ENCODE measurements around the gene TRABD2A. TPM values are rescaled to one million over a fixed set of nuclear protein-coding genes. Genes with fewer than 3 reads are reported as not detected.
"Not testable (repeated sequence)": the region's sequence is repeated elsewhere in the genome, so short reads cannot be mapped to it uniquely, and the experiment has no call there.

TRABD2A gene
- total RNA-seq, 4 donors from 2014 or later: 0.47 to 2.7 (median 1.4) TPM

DNA sequence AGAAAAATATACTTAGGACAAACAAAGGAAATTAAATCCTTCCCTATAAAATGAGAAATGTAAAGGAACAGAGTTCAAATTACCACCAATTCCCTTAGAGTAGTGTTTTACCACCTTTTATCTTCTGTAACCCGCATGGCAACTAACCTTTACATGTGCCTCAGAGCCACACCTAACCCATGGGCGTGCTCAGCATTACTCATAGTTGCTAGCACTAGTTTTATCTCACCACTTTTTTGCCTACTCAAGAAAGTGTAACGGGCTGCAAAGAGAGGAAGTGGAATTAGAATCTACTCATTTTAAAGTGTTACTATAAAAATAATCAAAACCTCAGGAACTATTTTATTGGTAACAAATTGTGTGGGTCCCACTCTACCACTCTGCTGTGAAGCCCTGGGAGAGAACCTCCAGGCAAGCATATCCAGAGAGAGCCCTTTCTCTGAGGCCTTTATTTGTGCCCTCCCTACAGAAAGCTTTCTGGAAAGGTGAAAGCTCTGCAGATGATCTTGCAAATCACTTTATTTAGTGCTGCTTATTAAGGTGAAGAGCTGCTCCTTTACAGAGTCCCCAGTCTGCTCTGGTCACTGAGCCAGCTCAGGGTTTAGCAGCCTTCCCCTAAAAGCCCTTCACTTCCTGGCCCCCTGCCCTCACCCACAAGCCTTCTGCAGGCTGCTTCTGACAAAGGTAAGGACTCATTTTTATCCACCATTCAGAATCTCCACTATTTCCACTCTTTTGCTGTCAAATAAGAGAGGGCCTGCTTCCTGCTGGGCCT is 98.8 kb downstream of the TRABD2A start:
- Histone ChIP-seq H3K4me3 (no peak overlapping the region), H3K36me3 (no peaks in the 10 kb centered on the region), H3K27me3 (no peaks in the 10 kb centered on the region), H3K4me1 (no peaks in the 10 kb centered on the region), H3K9me3 (no peaks in the 10 kb centered on the region), H3K27ac (no peak overlapping the region)
- WGBS, 2 donors (ENCODE audit: low coverage in 1 of 2): 88 to 94% methylated on average over 3 of the region's 3 CpGs
- no peak for ATAC-seq
- TF ChIP-seq POLR2AphosphoS5 (IDR thresholded peaks at IDR 0.05) (no peak), POLR2A (IDR thresholded peaks at IDR 0.05) (no peak), EP300 (IDR thresholded peaks at IDR 0.05) (no peak)
- TF ChIP-seq, protein P1, sequence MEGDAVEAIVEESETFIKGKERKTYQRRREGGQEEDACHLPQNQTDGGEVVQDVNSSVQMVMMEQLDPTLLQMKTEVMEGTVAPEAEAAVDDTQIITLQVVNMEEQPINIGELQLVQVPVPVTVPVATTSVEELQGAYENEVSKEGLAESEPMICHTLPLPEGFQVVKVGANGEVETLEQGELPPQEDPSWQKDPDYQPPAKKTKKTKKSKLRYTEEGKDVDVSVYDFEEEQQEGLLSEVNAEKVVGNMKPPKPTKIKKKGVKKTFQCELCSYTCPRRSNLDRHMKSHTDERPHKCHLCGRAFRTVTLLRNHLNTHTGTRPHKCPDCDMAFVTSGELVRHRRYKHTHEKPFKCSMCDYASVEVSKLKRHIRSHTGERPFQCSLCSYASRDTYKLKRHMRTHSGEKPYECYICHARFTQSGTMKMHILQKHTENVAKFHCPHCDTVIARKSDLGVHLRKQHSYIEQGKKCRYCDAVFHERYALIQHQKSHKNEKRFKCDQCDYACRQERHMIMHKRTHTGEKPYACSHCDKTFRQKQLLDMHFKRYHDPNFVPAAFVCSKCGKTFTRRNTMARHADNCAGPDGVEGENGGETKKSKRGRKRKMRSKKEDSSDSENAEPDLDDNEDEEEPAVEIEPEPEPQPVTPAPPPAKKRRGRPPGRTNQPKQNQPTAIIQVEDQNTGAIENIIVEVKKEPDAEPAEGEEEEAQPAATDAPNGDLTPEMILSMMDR (IDR thresholded peaks at IDR 0.05): no peak

GRCh38 chr2:84779781-84780180 is 101.1 kb downstream of the TRABD2A start:
- Histone ChIP-seq H3K4me1 (no peaks in the 10 kb centered on the region), H3K27me3 (no peaks in the 10 kb centered on the region), H3K36me3 (no peaks in the 10 kb centered on the region), H3K9me3 (peaks cover 0 to 13% (median 0%) of the 10 kb centered on the region in 3 donors), H3K27ac (no peak overlapping the region), H3K4me3 (no peak overlapping the region)
- WGBS, 2 donors (ENCODE audit: low coverage in 1 of 2): 64 to 65% methylated on average over 3 of the region's 3 CpGs
- no peak for TF ChIP-seq POLR2AphosphoS5 (IDR thresholded peaks at IDR 0.05)
- no peak for TF ChIP-seq POLR2A (IDR thresholded peaks at IDR 0.05)
- TF ChIP-seq, protein P1 (IDR thresholded peaks at IDR 0.05): no peak
- no peak for TF ChIP-seq EP300 (IDR thresholded peaks at IDR 0.05)
- no peak for ATAC-seq

- H3K36me3 ChIP-seq: no peaks in the 10 kb centered on the region
- ATAC-seq: no peak
- H3K4me1 ChIP-seq: no peaks in the 10 kb centered on the region
- H3K4me3 ChIP-seq: no peak overlapping the region
- WGBS, 2 donors (ENCODE audit: low coverage in 1 of 2): 80 to 85% methylated on average over 1 of the region's 1 CpG
- peaks cover 0 to 20% (median 0%) of the 10 kb centered on the region in 3 donors for H3K9me3 ChIP-seq
- H3K27ac ChIP-seq: no peak overlapping the region
- no peaks in the 10 kb centered on the region for H3K27me3 ChIP-seq
- TF ChIP-seq, protein P1 (IDR thresholded peaks at IDR 0.05): no peak
- no peak for TF ChIP-seq EP300 (IDR thresholded peaks at IDR 0.05)
- no peak for TF ChIP-seq POLR2AphosphoS5 (IDR thresholded peaks at IDR 0.05)
- no peak for TF ChIP-seq POLR2A (IDR thresholded peaks at IDR 0.05)
Measured at GRCh38 chr2:84778911-84779690, 101.8 kb downstream of the TRABD2A start.

DNA sequence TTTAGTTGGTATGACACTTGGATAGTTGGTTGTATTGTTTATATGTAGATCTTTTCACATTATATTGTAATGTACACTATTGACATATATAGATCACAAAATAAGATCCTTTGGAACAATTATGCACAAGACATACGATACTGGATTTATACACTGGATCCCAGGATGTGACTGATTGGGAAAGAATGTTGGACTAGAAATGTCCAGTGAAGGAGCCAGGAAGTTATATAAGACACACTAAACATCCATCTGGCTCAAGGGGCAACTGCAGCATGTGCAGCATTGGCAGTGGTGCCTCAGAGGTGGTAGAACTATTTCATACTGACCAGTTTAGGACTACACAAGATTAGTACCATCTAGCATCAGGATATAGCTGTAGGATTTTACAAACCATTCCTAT is 104.9 kb downstream of the TRABD2A start:
- Histone ChIP-seq H3K4me1 (no peaks in the 10 kb centered on the region), H3K4me3 (no peak overlapping the region), H3K9me3 (peaks cover 0 to 47% (median 0%) of the 10 kb centered on the region in 3 donors), H3K36me3 (no peaks in the 10 kb centered on the region), H3K27ac (no peak overlapping the region), H3K27me3 (no peaks in the 10 kb centered on the region)
- ATAC-seq: no peak
- 13 to 57% methylated on average over 1 of the region's 1 CpG for WGBS, 2 donors (ENCODE audit: low coverage in 1 of 2)
- TF ChIP-seq EP300 (IDR thresholded peaks at IDR 0.05) (no peak), POLR2AphosphoS5 (IDR thresholded peaks at IDR 0.05) (no peak), POLR2A (IDR thresholded peaks at IDR 0.05) (no peak)
- TF ChIP-seq, protein P1 (IDR thresholded peaks at IDR 0.05): no peak

DNA sequence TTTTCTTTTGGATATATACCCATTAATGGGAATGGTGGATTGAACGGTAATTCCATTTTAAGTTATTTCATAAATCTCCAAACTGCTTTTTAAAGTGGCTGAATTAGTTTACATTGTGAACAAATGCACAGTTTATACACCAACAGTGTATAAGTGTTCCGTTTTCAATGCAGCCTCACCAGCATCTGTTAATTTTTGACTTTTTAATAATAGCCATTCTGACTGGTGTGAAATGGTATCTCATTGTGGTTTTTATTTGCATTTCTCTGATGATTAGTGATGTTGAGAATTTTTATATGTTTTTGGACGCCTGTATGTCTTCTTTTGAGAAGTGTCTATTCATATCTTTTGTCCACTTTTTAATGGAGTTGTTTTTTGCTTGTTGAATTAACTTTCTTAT is 107.3 kb downstream of the TRABD2A start:
- H3K36me3 ChIP-seq, H3K27ac ChIP-seq, H3K27me3 ChIP-seq, ATAC-seq, H3K4me3 ChIP-seq, H3K4me1 ChIP-seq: not testable (repeated sequence)
- H3K9me3 ChIP-seq: peaks cover 0 to 59% (median 0%) of the 10 kb centered on the region in 3 donors
- 59% methylated on average over 3 of the region's 3 CpGs for WGBS, 2 donors (ENCODE audit: low coverage in 1 of 2)

Other genes with a start within 250 kb of the TRABD2A start
- 1,000 to 10,000 TPM in 3 of 4 donors, 100 to 1,000 TPM in 1; 797 to 2,612 (median 1,708) TPM for gene TMSB10, start 24.6 kb upstream of the TRABD2A start, total RNA-seq
- gene KCMF1, start 90.1 kb upstream of the TRABD2A start, total RNA-seq: 10 to 100 TPM; 39.4 to 79.1 (median 68.1) TPM